GM19438 (cell line): ENCODE data around the gene MPP4.

Experiments used
- ATAC-seq: cut with Tn5 transposase; IDR thresholded peaks from one replicate; pipeline ENCODE4 v1.9.1; 2021; ENCODE audit warnings: low read depth; ENCODE audit not compliant: unreplicated experiment

MPP4 gene

GRCh38 chr2:201631041-201631440, 67.4 kb downstream of the MPP4 start:
- no peak for ATAC-seq

DNA sequence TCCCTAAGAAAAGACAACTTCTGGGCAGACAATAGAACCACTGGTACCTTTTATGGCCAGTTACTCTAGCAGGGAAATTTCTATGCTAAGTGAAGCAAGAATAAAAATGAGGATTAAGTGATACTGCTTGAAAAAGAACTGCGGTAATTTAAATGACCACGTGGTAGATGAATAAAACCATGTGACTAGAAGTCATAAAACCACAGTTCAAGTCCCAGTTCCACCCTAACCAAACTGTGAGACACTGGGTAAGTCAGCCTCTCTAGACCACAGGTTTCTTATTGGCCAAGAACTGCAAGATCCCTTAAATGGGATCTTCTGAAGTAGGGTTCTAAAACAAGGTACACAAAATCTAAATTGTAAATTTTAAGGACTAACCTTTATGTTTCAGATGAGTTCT, 67.9 kb downstream of the MPP4 start:
- no peak for ATAC-seq

- no peak for ATAC-seq
Observed at GRCh38 chr2:201628545-201628944, 69.9 kb downstream of the MPP4 start.

- ATAC-seq = no peak
Observed at GRCh38 chr2:201622306-201622970, 76.0 kb downstream of the MPP4 start.

DNA sequence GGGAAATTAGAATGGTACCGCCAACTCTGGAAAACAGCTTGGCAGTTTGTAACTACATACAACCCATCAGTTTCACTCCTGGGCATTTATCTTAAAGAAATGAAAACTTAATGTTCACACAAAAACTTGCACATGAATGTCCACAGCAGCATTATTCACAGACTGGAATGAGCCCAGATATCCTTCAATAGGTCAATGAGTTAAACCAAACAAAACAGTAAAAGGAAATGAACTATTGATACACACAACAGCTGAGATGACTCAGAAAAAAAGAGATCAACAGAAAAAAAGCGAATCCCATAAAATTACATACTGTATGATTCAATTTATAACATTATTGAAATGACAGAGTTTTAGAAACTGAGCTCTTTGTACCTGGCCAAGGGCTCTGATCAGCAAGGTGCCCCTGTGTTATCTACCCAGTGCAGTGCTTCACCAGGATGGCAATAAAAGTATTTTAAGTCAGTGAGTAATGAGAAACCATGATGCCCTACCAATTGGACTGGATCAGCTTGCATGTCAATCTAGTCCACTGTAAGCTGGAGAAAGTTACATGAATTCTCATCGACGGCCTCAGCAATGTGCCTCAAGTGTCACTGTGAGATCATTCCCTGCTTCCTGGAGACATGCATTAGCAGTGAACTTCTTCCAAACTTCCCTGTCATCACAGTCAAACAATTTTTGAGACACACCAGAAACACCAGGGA, 77.0 kb downstream of the MPP4 start:
- ATAC-seq = no peak

- no peak for ATAC-seq
Observed at GRCh38 chr2:201618744-201619662, 79.4 kb downstream of the MPP4 start.

DNA sequence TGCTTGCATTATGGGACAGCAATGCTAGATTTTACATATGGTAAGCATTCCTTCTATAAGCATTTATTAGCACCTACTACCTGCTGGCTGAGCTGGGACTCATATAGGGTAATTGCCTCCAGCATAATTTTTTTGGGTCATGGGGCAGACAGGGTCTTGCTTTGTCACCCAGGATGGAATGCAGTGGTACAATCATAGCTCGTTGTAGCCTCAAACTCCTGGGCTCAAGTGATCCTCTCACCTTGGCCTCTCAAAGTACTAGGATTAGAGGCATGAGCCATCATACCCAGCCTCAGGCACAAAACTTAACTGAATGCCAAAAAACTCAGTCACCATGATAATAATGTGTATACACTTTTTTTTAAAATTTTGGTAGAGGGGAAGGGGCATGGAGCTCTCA, 90.4 kb downstream of the MPP4 start:
- no peak for ATAC-seq

GRCh38 chr2:201607568-201607967, 90.9 kb downstream of the MPP4 start:
- no peak for ATAC-seq

DNA sequence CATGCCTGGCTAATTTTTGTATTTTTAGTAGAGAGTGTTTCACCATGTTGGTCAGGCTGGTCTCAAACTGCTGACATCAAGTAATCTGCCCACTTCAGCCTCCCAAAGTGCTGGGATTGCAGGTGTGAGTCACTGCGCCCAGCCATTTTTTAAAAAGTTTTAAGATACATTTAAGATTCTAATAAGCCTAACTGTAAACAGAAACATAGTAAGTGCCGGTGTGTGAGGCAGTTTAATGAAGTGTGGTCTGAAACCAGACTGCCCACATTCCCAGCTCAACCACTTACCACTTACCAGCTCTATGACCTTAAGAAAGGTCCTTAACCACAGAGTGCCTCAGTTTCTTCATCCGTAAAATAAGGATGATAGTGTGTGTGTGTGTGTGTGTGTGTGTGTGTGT, 97.5 kb downstream of the MPP4 start:
- no peak for ATAC-seq

- no peak for ATAC-seq
Observed at GRCh38 chr2:201597397-201597796, 101.0 kb downstream of the MPP4 start.
